Adrenal gland (tissue), 12 donors: Measurements from ENCODE around the gene TENM4. TPM values are rescaled to one million over a fixed set of nuclear protein-coding genes. Genes with fewer than 3 reads are reported as not detected.

Experiments
- DNase-seq, 7 donors: peaks; one replicate each; pipeline ENCODE4 v3.0.0-alpha.2; 2019 to 2020
- H3K27ac ChIP-seq, 5 donors: fragments of 200-600 bp; sonication (generic) in 4 of 5; 1 replicate in 3 of 5; 2 replicates in 2 of 5; pipeline versions ENCODE4 v1.5.1 to v1.8.0; 2016 to 2020; ENCODE audit warnings: mild to moderate bottlenecking in 1 of 5
- H3K27me3 ChIP-seq: fragments of 200-600 bp; 2 replicates; pipeline ENCODE4 v1.8.0; 2021
- H3K36me3 ChIP-seq, 2 donors: fragments of 200-600 bp; replicated peaks in 1 of 2; 1 replicate in 1 of 2; 2 replicates in 1 of 2; pipeline versions ENCODE4 v1.5.1 to v1.8.0; 2018 to 2022
- H3K4me1 ChIP-seq, 2 donors: fragments of 200-600 bp; replicated peaks in 1 of 2; 1 replicate in 1 of 2; 2 replicates in 1 of 2; pipeline versions ENCODE4 v1.5.1 to v1.8.0; 2018 to 2021
- H3K4me3 ChIP-seq, 4 donors: fragments of 200-600 bp; sonication (generic) in 3 of 4; one replicate each; pipeline ENCODE4 v1.5.1; 2016 to 2018
- H3K9me3 ChIP-seq, 3 donors: fragments of 200-600 bp; sonication (generic) in 1 of 3; replicated peaks in 1 of 3; 1 replicate in 2 of 3; 2 replicates in 1 of 3; pipeline versions ENCODE4 v1.5.1 to v1.8.0; 2016 to 2021
- POLR2A ChIP-seq, 2 donors: fragments of 450-650 bp; IDR thresholded peaks; one replicate each; pipeline ENCODE4 v1.6.1; 2017; ENCODE audit warnings: antibody characterized with exemption in 2 of 2, mild to moderate bottlenecking in 2 of 2, moderate library complexity in 1 of 2
- WGBS, 4 donors: extraction: QIAGEN DNeasy Blood & Tissue Kit in 2 of 4; methylation state at CpG; one replicate each; pipeline versions ENCODE4 v1.1.5 to v1.1.7; 2013 to 2017; 5-methylcytosine and 5-hydroxymethylcytosine counted together
- intact Hi-C, 2 donors: fragments of 100-400 bp; cut with DNase I; formaldehyde crosslinking; loops; one replicate each; pipeline versions ENCODE4 v1.14.1 to v1.15.0; 2022 to 2023
- polyA plus RNA-seq, 3 donors: library from polyadenylated mRNA; stranded (reverse); fragments of 200-250 nt in 2 of 3; fragments of 350-450 nt in 1 of 3; fragmentation: Illumina TruSeq in 1 of 3; extraction: RNeasy Lipid Tissue Mini Kit (QIAGEN cat#74804) in 1 of 3; gene quantifications; one replicate each; pipeline ENCODE4 v1.2.3, GENCODE V29; 2013 to 2014
- total RNA-seq, 9 donors: library from RNA; depleted of rRNA in 4 of 9; stranded (reverse); fragments of >200 nt in 4 of 9; fragments of 120-200 nt in 1 of 9; fragmentation: NEBNext Ultra II Directional in 1 of 9; extraction: Animal tissue kit (Norgen Biotek cat#: 25700) in 1 of 9; gene quantifications; one replicate each; pipeline versions ENCODE4 v1.1.0 to v1.2.4, GENCODE V29; 2013 to 2023
- TF ChIP-seq, protein P1 (sequence below), 6 experiments: fragments of 450-650 bp in 4 of 6; fragments of 200-600 bp in 2 of 6; sonication (generic) in 1 of 6; IDR thresholded peaks; 1 replicate in 5 of 6; 2 replicates in 1 of 6; pipeline versions ENCODE4 v1.5.1 to v1.8.0; 2016 to 2021; ENCODE audit warnings: antibody characterized with exemption in 6 of 6, mild to moderate bottlenecking in 2 of 6, moderate library complexity in 1 of 6
- donor health status: healthy with polysubstance abuse.
- donor health status: Bipolar disorder and iron deficiency.
- donor health status: DM: yes; HTN: yes; CAD: no.
- donor health status: DM: no; HTN: no; CAD: no.
- donor health status: DM: no; HTN: no; CAD: no.
- donor health status: DM: yes; HTN: yes; CAD: no.

TENM4 gene
- total and polyA plus RNA-seq, 12 donors: 0.74 to 24.9 (median 6.7) TPM

DNA sequence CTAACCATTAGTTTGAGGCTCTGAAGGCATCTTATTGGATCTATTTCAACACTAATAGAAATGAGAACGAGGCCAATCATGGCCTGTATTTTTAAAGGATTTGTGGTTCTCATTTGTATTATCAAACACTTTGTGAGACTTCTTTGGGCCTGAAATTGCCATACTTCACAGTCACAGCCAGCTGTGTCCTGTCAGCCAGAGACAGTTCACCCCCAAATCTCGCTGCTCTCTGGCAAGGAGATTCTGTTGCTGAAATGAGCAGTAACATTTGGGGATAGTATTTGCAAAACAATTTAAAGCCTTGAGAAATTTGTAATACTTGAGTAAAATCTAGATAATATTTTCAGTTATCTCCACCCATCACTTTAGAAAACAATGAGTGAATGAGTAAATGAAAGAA is 26.9 kb upstream of the TENM4 start:
- DNase-seq: no peak
- H3K9me3 ChIP-seq: no peaks in the 10 kb centered on the region
- H3K4me3 ChIP-seq: no peak overlapping the region
- H3K27me3 ChIP-seq: no peaks in the 10 kb centered on the region
- no peak overlapping the region for H3K27ac ChIP-seq
- H3K36me3 ChIP-seq: no peaks in the 10 kb centered on the region
- TF ChIP-seq, protein P1, sequence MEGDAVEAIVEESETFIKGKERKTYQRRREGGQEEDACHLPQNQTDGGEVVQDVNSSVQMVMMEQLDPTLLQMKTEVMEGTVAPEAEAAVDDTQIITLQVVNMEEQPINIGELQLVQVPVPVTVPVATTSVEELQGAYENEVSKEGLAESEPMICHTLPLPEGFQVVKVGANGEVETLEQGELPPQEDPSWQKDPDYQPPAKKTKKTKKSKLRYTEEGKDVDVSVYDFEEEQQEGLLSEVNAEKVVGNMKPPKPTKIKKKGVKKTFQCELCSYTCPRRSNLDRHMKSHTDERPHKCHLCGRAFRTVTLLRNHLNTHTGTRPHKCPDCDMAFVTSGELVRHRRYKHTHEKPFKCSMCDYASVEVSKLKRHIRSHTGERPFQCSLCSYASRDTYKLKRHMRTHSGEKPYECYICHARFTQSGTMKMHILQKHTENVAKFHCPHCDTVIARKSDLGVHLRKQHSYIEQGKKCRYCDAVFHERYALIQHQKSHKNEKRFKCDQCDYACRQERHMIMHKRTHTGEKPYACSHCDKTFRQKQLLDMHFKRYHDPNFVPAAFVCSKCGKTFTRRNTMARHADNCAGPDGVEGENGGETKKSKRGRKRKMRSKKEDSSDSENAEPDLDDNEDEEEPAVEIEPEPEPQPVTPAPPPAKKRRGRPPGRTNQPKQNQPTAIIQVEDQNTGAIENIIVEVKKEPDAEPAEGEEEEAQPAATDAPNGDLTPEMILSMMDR (IDR thresholded peaks at IDR 0.05): no peak
- TF ChIP-seq POLR2A (IDR thresholded peaks at IDR 0.05): no peak
- intact Hi-C loops: no loop called here
- WGBS, 4 donors: 59 to 71% (median 66%) methylated on average over 2 of the region's 2 CpGs
- no peaks in the 10 kb centered on the region for H3K4me1 ChIP-seq

DNA sequence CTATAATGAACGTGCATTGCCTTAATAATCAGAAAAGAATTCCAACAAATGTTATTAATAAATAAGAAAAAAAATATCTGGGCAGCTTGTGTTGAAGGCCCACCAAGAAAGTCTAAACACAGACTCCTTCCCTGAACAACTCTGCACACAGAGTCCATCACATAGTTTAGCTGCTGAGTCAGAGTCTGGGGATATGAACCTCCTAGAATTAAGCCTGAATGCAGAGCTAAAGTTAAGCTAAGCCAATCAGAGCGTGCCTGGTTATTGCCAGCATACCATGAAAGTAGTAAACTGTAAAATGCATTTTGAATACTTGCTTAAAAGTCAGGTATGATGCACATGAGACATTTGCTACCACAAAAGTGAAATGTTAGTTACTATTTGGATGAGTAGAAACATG is 25.6 kb upstream of the TENM4 start:
- no peak for DNase-seq
- intact Hi-C loops: no loop called here
- Histone ChIP-seq H3K4me3 (no peak overlapping the region), H3K27me3 (no peaks in the 10 kb centered on the region), H3K36me3 (no peaks in the 10 kb centered on the region), H3K9me3 (no peaks in the 10 kb centered on the region), H3K27ac (no peak overlapping the region), H3K4me1 (no peaks in the 10 kb centered on the region)
- 55 to 65% (median 60%) methylated on average over 2 of the region's 2 CpGs for WGBS, 4 donors
- TF ChIP-seq POLR2A (IDR thresholded peaks at IDR 0.05): no peak
- TF ChIP-seq, protein P1 (IDR thresholded peaks at IDR 0.05): no peak

DNA sequence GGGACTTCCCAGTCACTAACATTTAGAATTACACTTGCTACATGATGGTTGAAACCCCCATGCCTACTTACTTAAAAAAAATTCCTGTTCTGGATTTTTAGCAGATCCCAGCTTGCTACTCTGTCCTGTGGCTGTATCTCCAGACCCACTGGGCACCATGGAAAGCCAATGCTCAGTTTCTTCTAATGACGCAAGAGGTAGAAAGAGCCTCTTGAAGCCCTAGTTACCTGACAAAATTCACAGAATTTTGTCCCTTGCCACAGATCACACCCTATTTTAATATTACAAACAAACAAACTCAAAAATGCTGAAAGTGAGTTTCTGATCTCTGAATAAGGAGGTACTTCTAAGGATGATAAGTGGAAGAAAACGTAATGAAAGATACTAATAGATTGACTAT is 24.3 kb upstream of the TENM4 start:
- Histone ChIP-seq H3K4me1 (no peaks in the 10 kb centered on the region), H3K27ac (no peak overlapping the region), H3K4me3 (no peak overlapping the region), H3K36me3 (no peaks in the 10 kb centered on the region), H3K27me3 (no peaks in the 10 kb centered on the region), H3K9me3 (no peaks in the 10 kb centered on the region)
- 90 to 99% (median 96%) methylated on average over 2 of the region's 2 CpGs for WGBS, 4 donors
- intact Hi-C loops: no loop called here
- DNase-seq: no peak
- TF ChIP-seq, protein P1 (IDR thresholded peaks at IDR 0.05): no peak
- TF ChIP-seq POLR2A (IDR thresholded peaks at IDR 0.05): no peak

DNA sequence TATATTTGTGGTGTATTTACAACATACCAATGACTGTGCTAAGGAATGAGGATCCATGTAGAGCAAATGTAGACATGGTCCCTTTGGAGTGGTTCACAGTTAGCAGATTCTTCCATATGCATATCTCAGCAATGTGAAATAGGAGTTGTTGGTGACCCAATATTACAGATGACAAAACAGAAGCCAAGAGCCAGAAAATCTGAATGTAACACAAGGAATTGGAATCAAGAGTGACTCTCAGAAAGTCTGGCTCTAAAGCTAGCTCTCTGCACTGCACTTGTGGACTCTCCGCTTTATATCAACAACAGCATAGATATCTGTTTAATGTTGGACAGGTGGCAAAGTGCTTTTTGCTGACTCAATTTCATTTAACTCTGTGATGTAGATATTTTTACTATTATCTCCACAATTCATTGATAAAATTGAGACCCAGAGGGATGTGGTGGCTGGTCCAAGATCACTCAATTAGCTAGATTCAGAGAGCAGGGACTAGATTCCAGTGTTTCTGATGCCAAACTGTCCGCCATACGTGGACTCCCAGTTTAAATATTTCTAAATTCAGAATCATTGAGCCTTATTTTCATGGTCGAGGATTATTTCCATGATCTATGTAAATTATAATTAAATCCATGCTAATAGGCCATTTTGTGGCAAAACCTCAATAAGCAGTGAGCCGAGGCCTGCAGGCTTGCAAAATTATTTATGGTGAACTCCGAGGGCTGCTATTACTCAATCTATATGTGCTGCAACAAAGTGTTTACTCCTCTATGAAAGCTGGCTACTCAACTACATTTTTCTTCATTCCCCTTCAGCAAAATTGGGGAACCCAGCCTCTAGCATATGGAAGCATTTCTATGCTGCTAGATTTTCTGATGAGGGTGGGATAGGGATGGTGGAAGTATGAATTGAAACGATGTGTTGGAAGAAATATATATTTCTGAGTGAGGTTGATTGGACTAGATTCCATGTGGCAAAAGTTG is 21.1 kb upstream of the TENM4 start:
- DNase-seq: no peak
- no peak overlapping the region for H3K4me3 ChIP-seq
- no peaks in the 10 kb centered on the region for H3K27me3 ChIP-seq
- H3K4me1 ChIP-seq: no peaks in the 10 kb centered on the region
- TF ChIP-seq, protein P1 (IDR thresholded peaks at IDR 0.05): no peak
- TF ChIP-seq POLR2A (IDR thresholded peaks at IDR 0.05): no peak
- intact Hi-C loops: no loop called here
- H3K27ac ChIP-seq: no peak overlapping the region
- H3K9me3 ChIP-seq: no peaks in the 10 kb centered on the region
- no peaks in the 10 kb centered on the region for H3K36me3 ChIP-seq
- WGBS, 4 donors: 85 to 89% (median 87%) methylated on average over 7 of the region's 7 CpGs
